SJCRH30 (cell line): ENCODE results near the gene RBFOX1. TPM values are rescaled to one million over a fixed set of nuclear protein-coding genes. Genes with fewer than 3 reads are reported as not detected.

Experiments
- DNase-seq, 2 experiments: peaks; one replicate each; pipeline ENCODE4 v3.0.0-alpha.2; 2015 to 2020
- H3K27ac ChIP-seq: fragments of 250-450 bp; sonication (Bioruptor Pico); 2 replicates; pipeline ENCODE4 v1.5.1; 2020; ENCODE audit warnings: mild to moderate bottlenecking, moderate library complexity
- H3K27me3 ChIP-seq: fragments of 250-450 bp; sonication (Bioruptor Pico); 2 replicates; pipeline ENCODE4 v1.5.1; 2020; ENCODE audit warnings: mild to moderate bottlenecking, moderate library complexity
- H3K36me3 ChIP-seq: fragments of 250-450 bp; sonication (Bioruptor Pico); 2 replicates; pipeline ENCODE4 v1.5.1; 2020; ENCODE audit warnings: mild to moderate bottlenecking, moderate library complexity
- H3K4me1 ChIP-seq: fragments of 250-450 bp; sonication (Bioruptor Pico); 2 replicates; pipeline ENCODE4 v1.5.1; 2020; ENCODE audit warnings: mild to moderate bottlenecking, moderate library complexity
- H3K4me3 ChIP-seq: fragments of 250-450 bp; sonication (Bioruptor Pico); 2 replicates; pipeline ENCODE4 v1.5.1; 2020; ENCODE audit warnings: mild to moderate bottlenecking, moderate library complexity
- H3K9me3 ChIP-seq: fragments of 250-450 bp; sonication (Bioruptor Pico); replicated peaks from 2 replicates; pipeline ENCODE4 v1.5.1; 2020; ENCODE audit warnings: mild to moderate bottlenecking, moderate library complexity
- total RNA-seq: library from RNA; depleted of rRNA; stranded (reverse); fragments of >200 nt; shearing (Covaris generic); gene quantifications from 2 replicates; pipeline ENCODE4 v1.2.3, GENCODE V29; 2014

RBFOX1 gene
- total RNA-seq, 1 experiment from 2014 or later = 11.6 TPM

- Histone ChIP-seq H3K4me1 (peaks cover 21% of the 10 kb centered on the region), H3K27ac (no peak overlapping the region; the same call in 1 of the 2 replicates), H3K27me3 (no peaks in the 10 kb centered on the region), H3K4me3 (no peak overlapping the region), H3K36me3 (no peaks in the 10 kb centered on the region), H3K9me3 (no peaks in the 10 kb centered on the region)
- DNase-seq = no peak
Observed at GRCh38 chr16:7651803-7652570, 319.3 kb downstream of the RBFOX1 start.

GRCh38 chr16:7653746-7654461, 321.3 kb downstream of the RBFOX1 start:
- H3K36me3 ChIP-seq = no peaks in the 10 kb centered on the region
- no peaks in the 10 kb centered on the region for H3K9me3 ChIP-seq
- no peak overlapping the region for H3K27ac ChIP-seq
- H3K4me1 ChIP-seq = peaks cover 21% of the 10 kb centered on the region
- no peak overlapping the region for H3K4me3 ChIP-seq
- no peak for DNase-seq
- H3K27me3 ChIP-seq = no peaks in the 10 kb centered on the region

- H3K9me3 ChIP-seq = no peaks in the 10 kb centered on the region
- DNase-seq = no peak
- no peak overlapping the region for H3K4me3 ChIP-seq
- H3K27ac ChIP-seq = no peak overlapping the region
- no peaks in the 10 kb centered on the region for H3K36me3 ChIP-seq
- H3K27me3 ChIP-seq = no peaks in the 10 kb centered on the region
- no peaks in the 10 kb centered on the region for H3K4me1 ChIP-seq
Observed at GRCh38 chr16:7675628-7676027, 343.0 kb downstream of the RBFOX1 start.

GRCh38 chr16:7680296-7680695, 347.7 kb downstream of the RBFOX1 start:
- H3K9me3 ChIP-seq = no peaks in the 10 kb centered on the region
- H3K27me3 ChIP-seq = no peaks in the 10 kb centered on the region
- no peak overlapping the region for H3K27ac ChIP-seq
- H3K36me3 ChIP-seq = no peaks in the 10 kb centered on the region
- no peaks in the 10 kb centered on the region for H3K4me1 ChIP-seq
- no peak overlapping the region for H3K4me3 ChIP-seq
- no peak for DNase-seq

GRCh38 chr16:7688811-7689210, 356.2 kb downstream of the RBFOX1 start:
- Histone ChIP-seq H3K4me1 (no peaks in the 10 kb centered on the region), H3K9me3 (no peaks in the 10 kb centered on the region), H3K27me3 (no peaks in the 10 kb centered on the region), H3K4me3 (no peak overlapping the region), H3K27ac (no peak overlapping the region), H3K36me3 (no peaks in the 10 kb centered on the region)
- no peak for DNase-seq

GRCh38 chr16:7689234-7689633, 356.6 kb downstream of the RBFOX1 start:
- no peaks in the 10 kb centered on the region for H3K36me3 ChIP-seq
- DNase-seq = no peak
- H3K4me1 ChIP-seq = no peaks in the 10 kb centered on the region
- H3K27ac ChIP-seq = no peak overlapping the region
- no peak overlapping the region for H3K4me3 ChIP-seq
- H3K9me3 ChIP-seq = no peaks in the 10 kb centered on the region
- no peaks in the 10 kb centered on the region for H3K27me3 ChIP-seq

GRCh38 chr16:7691533-7691932, 358.9 kb downstream of the RBFOX1 start:
- Histone ChIP-seq H3K4me1 (no peaks in the 10 kb centered on the region), H3K27ac (no peak overlapping the region), H3K27me3 (no peaks in the 10 kb centered on the region), H3K9me3 (no peaks in the 10 kb centered on the region), H3K4me3 (no peak overlapping the region), H3K36me3 (no peaks in the 10 kb centered on the region)
- DNase-seq = peak in 1 of 2 experiments; percentile 3

GRCh38 chr16:7703672-7704071, 371.0 kb downstream of the RBFOX1 start:
- Histone ChIP-seq H3K36me3 (no peaks in the 10 kb centered on the region), H3K4me1 (no peaks in the 10 kb centered on the region), H3K9me3 (no peaks in the 10 kb centered on the region), H3K4me3 (no peak overlapping the region), H3K27ac (no peak overlapping the region), H3K27me3 (no peaks in the 10 kb centered on the region)
- no peak for DNase-seq

- Histone ChIP-seq H3K4me1 (no peaks in the 10 kb centered on the region), H3K36me3 (no peaks in the 10 kb centered on the region), H3K4me3 (no peak overlapping the region), H3K27ac (no peak overlapping the region), H3K27me3 (no peaks in the 10 kb centered on the region), H3K9me3 (no peaks in the 10 kb centered on the region)
- DNase-seq = no peak
Observed at GRCh38 chr16:7705885-7706284, 373.2 kb downstream of the RBFOX1 start.

GRCh38 chr16:7709186-7709585, 376.5 kb downstream of the RBFOX1 start:
- Histone ChIP-seq H3K4me1 (no peaks in the 10 kb centered on the region), H3K36me3 (no peaks in the 10 kb centered on the region)

GRCh38 chr16:7713244-7713643, 380.6 kb downstream of the RBFOX1 start:
- Histone ChIP-seq H3K27me3 (no peaks in the 10 kb centered on the region), H3K36me3 (no peaks in the 10 kb centered on the region), H3K27ac (no peak overlapping the region), H3K9me3 (no peaks in the 10 kb centered on the region), H3K4me3 (no peak overlapping the region), H3K4me1 (no peaks in the 10 kb centered on the region)
- DNase-seq = no peak

More at GRCh38 chr16:7709186-7709585, 376.5 kb downstream of the RBFOX1 start:
- Histone ChIP-seq H3K9me3 (no peaks in the 10 kb centered on the region), H3K4me3 (no peak overlapping the region), H3K27ac (no peak overlapping the region), H3K27me3 (no peaks in the 10 kb centered on the region)
- no peak for DNase-seq

- Histone ChIP-seq H3K27ac (no peak overlapping the region), H3K36me3 (no peaks in the 10 kb centered on the region), H3K9me3 (no peaks in the 10 kb centered on the region), H3K4me1 (no peaks in the 10 kb centered on the region), H3K4me3 (no peak overlapping the region), H3K27me3 (no peaks in the 10 kb centered on the region)
- no peak for DNase-seq
Observed at GRCh38 chr16:7714775-7715174, 382.1 kb downstream of the RBFOX1 start.

- Histone ChIP-seq H3K27me3 (no peaks in the 10 kb centered on the region; the same call in 1 of the 2 replicates), H3K36me3 (no peaks in the 10 kb centered on the region), H3K9me3 (no peaks in the 10 kb centered on the region), H3K4me3 (no peak overlapping the region), H3K4me1 (no peaks in the 10 kb centered on the region), H3K27ac (no peak overlapping the region)
- DNase-seq = peak; percentile 15 to 46
Observed at GRCh38 chr16:7716660-7717550, 384.3 kb downstream of the RBFOX1 start.

GRCh38 chr16:7722761-7723160, 390.1 kb downstream of the RBFOX1 start:
- Histone ChIP-seq H3K9me3 (no peaks in the 10 kb centered on the region), H3K4me3 (no peak overlapping the region), H3K36me3 (no peaks in the 10 kb centered on the region), H3K27ac (no peak overlapping the region), H3K4me1 (no peaks in the 10 kb centered on the region), H3K27me3 (no peaks in the 10 kb centered on the region; the same call in 1 of the 2 replicates)
- DNase-seq = no peak

- DNase-seq = peak in 1 of 2 experiments; percentile 4
- Histone ChIP-seq H3K27me3 (no peaks in the 10 kb centered on the region), H3K4me3 (no peak overlapping the region), H3K4me1 (no peaks in the 10 kb centered on the region), H3K36me3 (no peaks in the 10 kb centered on the region), H3K27ac (no peak overlapping the region), H3K9me3 (no peaks in the 10 kb centered on the region)
Observed at GRCh38 chr16:7731141-7731540, 398.5 kb downstream of the RBFOX1 start.
